HEK293 (cell line): Measurements from ENCODE around the gene CADPS2.

Experiments used
- CTCF ChIA-PET: fragments of 350-600 bp; formaldehyde crosslinking; extraction: SDS; loops from one replicate; lab custom pipeline; 2021; ENCODE audit warnings: antibody characterized with exemption; lab: Yijun Ruan, JAX
- POLR2A ChIA-PET: fragments of 300-600 bp; formaldehyde crosslinking; extraction: SDS; loops from one replicate; lab custom pipeline; 2020; ENCODE audit warnings: antibody characterized with exemption, inconsistent platforms; lab: Yijun Ruan, JAX
- H3K27ac ChIP-seq: fragments of 200-500 bp; sonication (Bioruptor generic); 2 replicates; pipeline ENCODE4 v1.5.1; 2014; ENCODE audit warnings: low read depth, low read length, control low read depth, inconsistent platforms; ENCODE audit errors: extremely low read depth
- H3K36me3 ChIP-seq, 2 experiments: fragments of 200-500 bp in 1 of 2; sonication (Bioruptor generic) in 1 of 2; 1 replicate in 1 of 2; 2 replicates in 1 of 2; pipeline ENCODE4 v1.5.1; 2014 to 2017; ENCODE audit warnings: inconsistent platforms in 2 of 2, low read length in 2 of 2; ENCODE audit not compliant: control insufficient read depth in 2 of 2, insufficient read depth in 1 of 2
- H3K4me1 ChIP-seq: fragments of 200-500 bp; sonication (Bioruptor generic); 2 replicates; pipeline ENCODE4 v1.5.1; 2014; ENCODE audit warnings: mild to moderate bottlenecking, low read length, inconsistent platforms; ENCODE audit not compliant: control insufficient read depth, insufficient read depth
- H3K4me3 ChIP-seq: 2 replicates; pipeline ENCODE4 v1.5.1; 2011; ENCODE audit warnings: low read depth, mild to moderate bottlenecking, control low read depth, low read length, moderate library complexity
- H3K9me3 ChIP-seq: fragments of 200-500 bp; sonication (Bioruptor generic); 2 replicates; pipeline ENCODE4 v1.5.1; 2014; ENCODE audit warnings: low read depth, low read length, inconsistent platforms; ENCODE audit not compliant: control insufficient read depth, insufficient read depth
- GLIS2 ChIP-seq: fragments of 450-650 bp; formaldehyde crosslinking; IDR thresholded peaks from 2 replicates; pipeline ENCODE4 v1.5.1; 2016; ENCODE audit warnings: missing biosample characterization, missing genetic modification characterization
- MEIS1 ChIP-seq: sonication (generic); formaldehyde crosslinking; IDR thresholded peaks from 2 replicates; pipeline ENCODE4 v1.8.1; 2022; ENCODE audit warnings: missing genetic modification reagents, mild to moderate bottlenecking, borderline replicate concordance
- REPIN1 ChIP-seq: fragments of 450-650 bp; formaldehyde crosslinking; IDR thresholded peaks from 2 replicates; pipeline ENCODE4 v1.5.1; 2017; ENCODE audit warnings: missing biosample characterization, missing genetic modification characterization, low read depth
- ZFP3 ChIP-seq: fragments of 450-650 bp; formaldehyde crosslinking; IDR thresholded peaks from 2 replicates; pipeline ENCODE4 v1.5.1; 2016; ENCODE audit warnings: low read depth, missing biosample characterization, missing genetic modification characterization
- ZNF112 ChIP-seq: fragments of 450-650 bp; formaldehyde crosslinking; IDR thresholded peaks from 2 replicates; pipeline ENCODE4 v1.5.0; 2017; ENCODE audit warnings: missing biosample characterization, missing genetic modification characterization
- ZNF146 ChIP-seq: fragments of 450-650 bp; formaldehyde crosslinking; IDR thresholded peaks from 2 replicates; pipeline ENCODE4 v1.5.1; 2016; ENCODE audit warnings: missing biosample characterization, missing genetic modification characterization
- ZNF548 ChIP-seq: fragments of 450-650 bp; formaldehyde crosslinking; IDR thresholded peaks from 2 replicates; pipeline ENCODE4 v1.5.1; 2016; ENCODE audit warnings: missing biosample characterization, missing genetic modification characterization
- ZNF549 ChIP-seq: fragments of 450-650 bp; IDR thresholded peaks from 2 replicates; pipeline ENCODE4 v1.5.1; 2018; ENCODE audit warnings: missing biosample characterization, missing genetic modification characterization, mild to moderate bottlenecking, inconsistent platforms, moderate library complexity
- ZNF558 ChIP-seq: fragments of 450-650 bp; formaldehyde crosslinking; IDR thresholded peaks from 2 replicates; pipeline ENCODE4 v1.5.1; 2016; ENCODE audit warnings: missing biosample characterization, missing genetic modification characterization
- ZNF561 ChIP-seq: fragments of 450-650 bp; IDR thresholded peaks from 2 replicates; pipeline ENCODE4 v1.5.1; 2018; ENCODE audit warnings: missing biosample characterization, missing genetic modification characterization, borderline replicate concordance
- ZNF624 ChIP-seq: fragments of 450-650 bp; formaldehyde crosslinking; IDR thresholded peaks from 2 replicates; pipeline ENCODE4 v1.5.1; 2017; ENCODE audit warnings: missing biosample characterization, missing genetic modification characterization
- ZNF654 ChIP-seq: fragments of 450-650 bp; formaldehyde crosslinking; IDR thresholded peaks from 2 replicates; pipeline ENCODE4 v1.5.1; 2016; ENCODE audit warnings: low read depth, missing biosample characterization, missing genetic modification characterization
- ZNF776 ChIP-seq: fragments of 450-650 bp; formaldehyde crosslinking; IDR thresholded peaks from 2 replicates; pipeline ENCODE4 v1.5.0; 2017; ENCODE audit warnings: missing biosample characterization, missing genetic modification characterization, borderline replicate concordance
- ZNF785 ChIP-seq: fragments of 450-650 bp; formaldehyde crosslinking; IDR thresholded peaks from 2 replicates; pipeline ENCODE4 v1.5.1; 2016; ENCODE audit warnings: missing biosample characterization, missing genetic modification characterization
- ZNF792 ChIP-seq: fragments of 450-650 bp; formaldehyde crosslinking; IDR thresholded peaks from 2 replicates; pipeline ENCODE4 v1.5.1; 2016; ENCODE audit warnings: missing biosample characterization, missing genetic modification characterization
- TF ChIP-seq, protein P1 (sequence below): fragments of 450-650 bp; formaldehyde crosslinking; IDR thresholded peaks from 2 replicates; pipeline ENCODE4 v1.5.0; 2017; ENCODE audit warnings: missing biosample characterization, missing genetic modification characterization, borderline replicate concordance
- TF ChIP-seq, protein P2 (sequence below): fragments of 450-650 bp; formaldehyde crosslinking; IDR thresholded peaks from 2 replicates; pipeline ENCODE4 v1.5.1; 2016; ENCODE audit warnings: missing biosample characterization, missing genetic modification characterization
- TF ChIP-seq, protein P3 (sequence below): fragments of 450-650 bp; formaldehyde crosslinking; IDR thresholded peaks from 2 replicates; pipeline ENCODE4 v1.5.1; 2016; ENCODE audit warnings: missing biosample characterization, missing genetic modification characterization
- TF ChIP-seq, protein P4 (sequence below): fragments of 450-650 bp; formaldehyde crosslinking; conservative IDR thresholded peaks from 2 replicates; pipeline ENCODE4 v1.5.1; 2016; ENCODE audit warnings: low read depth, missing biosample characterization, missing genetic modification characterization
- TF ChIP-seq, protein P5 (sequence below): fragments of 450-650 bp; formaldehyde crosslinking; conservative IDR thresholded peaks from 2 replicates; pipeline ENCODE4 v1.5.1; 2016; ENCODE audit warnings: low read depth, missing biosample characterization, missing genetic modification characterization

CADPS2 gene

DNA sequence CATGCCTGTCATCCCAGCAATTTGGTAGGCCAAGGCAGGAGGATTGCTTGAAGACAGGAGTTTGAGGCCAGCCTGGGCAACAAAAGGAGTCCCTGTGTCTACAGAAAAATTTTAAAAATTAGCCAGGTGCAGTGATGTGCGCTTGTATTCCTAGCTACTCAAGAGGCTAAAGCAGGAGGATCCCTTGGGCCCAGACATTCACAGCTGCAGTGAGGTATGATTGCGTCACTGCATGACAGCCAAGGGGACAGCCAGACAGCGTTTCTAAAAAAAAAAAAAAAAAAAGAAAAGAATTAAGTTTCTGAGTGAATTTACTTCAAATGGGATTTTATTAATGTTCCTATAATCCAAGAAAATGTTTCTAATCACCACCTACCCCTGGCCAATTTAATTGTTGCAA, 96.1 kb downstream of the CADPS2 start:
- no peaks in the 10 kb centered on the region for H3K36me3 ChIP-seq
- CTCF ChIA-PET, result interaction anchor here (0.5 to 2.0 kb wide), 2 partner anchors 13 to 93 kb away, joined by 4 to 8 read pairs; no protein-coding TSS in a partner anchor
- no peak overlapping the region for H3K27ac ChIP-seq

DNA sequence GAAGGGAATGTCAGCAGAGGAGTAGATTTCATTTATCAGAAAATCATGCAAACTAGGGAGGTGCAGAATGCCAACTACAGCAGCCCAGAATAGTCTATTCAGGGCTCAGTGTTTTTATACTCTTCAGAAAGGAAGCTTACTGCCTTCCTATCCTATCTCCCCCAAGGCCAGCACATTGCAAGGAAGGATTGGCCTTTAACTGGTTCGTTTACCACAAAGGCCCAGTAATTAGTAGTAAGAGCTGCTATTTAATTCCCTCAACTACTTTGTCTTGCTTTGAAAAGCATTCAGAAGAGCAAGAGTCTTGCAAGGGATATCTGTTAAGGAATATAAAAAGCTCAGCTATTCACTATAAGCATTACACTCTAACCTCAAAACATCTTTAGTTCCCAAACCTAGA, 97.1 kb downstream of the CADPS2 start:
- CTCF ChIA-PET, result no interaction called here
- H3K27ac ChIP-seq, result no peak overlapping the region
- POLR2A ChIA-PET, result no interaction called here
- no peaks in the 10 kb centered on the region for H3K9me3 ChIP-seq
- no peak overlapping the region for H3K4me3 ChIP-seq
- H3K36me3 ChIP-seq, result no peaks in the 10 kb centered on the region
- H3K4me1 ChIP-seq, result peaks cover 6% of the 10 kb centered on the region
- TF ChIP-seq ZFP3 (tag by site-specific recombination) (no peak), ZNF548 (no peak), REPIN1 (tag by site-specific recombination) (no peak), ZNF776 (tag by site-specific recombination) (no peak), MEIS1 (CRISPR knock-in tag) (no peak), ZNF792 (tag by site-specific recombination) (no peak)
- TF ChIP-seq, protein P1, sequence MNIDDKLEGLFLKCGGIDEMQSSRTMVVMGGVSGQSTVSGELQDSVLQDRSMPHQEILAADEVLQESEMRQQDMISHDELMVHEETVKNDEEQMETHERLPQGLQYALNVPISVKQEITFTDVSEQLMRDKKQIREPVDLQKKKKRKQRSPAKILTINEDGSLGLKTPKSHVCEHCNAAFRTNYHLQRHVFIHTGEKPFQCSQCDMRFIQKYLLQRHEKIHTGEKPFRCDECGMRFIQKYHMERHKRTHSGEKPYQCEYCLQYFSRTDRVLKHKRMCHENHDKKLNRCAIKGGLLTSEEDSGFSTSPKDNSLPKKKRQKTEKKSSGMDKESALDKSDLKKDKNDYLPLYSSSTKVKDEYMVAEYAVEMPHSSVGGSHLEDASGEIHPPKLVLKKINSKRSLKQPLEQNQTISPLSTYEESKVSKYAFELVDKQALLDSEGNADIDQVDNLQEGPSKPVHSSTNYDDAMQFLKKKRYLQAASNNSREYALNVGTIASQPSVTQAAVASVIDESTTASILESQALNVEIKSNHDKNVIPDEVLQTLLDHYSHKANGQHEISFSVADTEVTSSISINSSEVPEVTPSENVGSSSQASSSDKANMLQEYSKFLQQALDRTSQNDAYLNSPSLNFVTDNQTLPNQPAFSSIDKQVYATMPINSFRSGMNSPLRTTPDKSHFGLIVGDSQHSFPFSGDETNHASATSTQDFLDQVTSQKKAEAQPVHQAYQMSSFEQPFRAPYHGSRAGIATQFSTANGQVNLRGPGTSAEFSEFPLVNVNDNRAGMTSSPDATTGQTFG (tag by site-specific recombination), result no peak
- TF ChIP-seq, protein P2, sequence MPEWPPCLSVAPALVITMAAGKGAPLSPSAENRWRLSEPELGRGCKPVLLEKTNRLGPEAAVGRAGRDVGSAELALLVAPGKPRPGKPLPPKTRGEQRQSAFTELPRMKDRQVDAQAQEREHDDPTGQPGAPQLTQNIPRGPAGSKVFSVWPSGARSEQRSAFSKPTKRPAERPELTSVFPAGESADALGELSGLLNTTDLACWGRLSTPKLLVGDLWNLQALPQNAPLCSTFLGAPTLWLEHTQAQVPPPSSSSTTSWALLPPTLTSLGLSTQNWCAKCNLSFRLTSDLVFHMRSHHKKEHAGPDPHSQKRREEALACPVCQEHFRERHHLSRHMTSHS (tag by site-specific recombination), result no peak
- TF ChIP-seq, protein P3, sequence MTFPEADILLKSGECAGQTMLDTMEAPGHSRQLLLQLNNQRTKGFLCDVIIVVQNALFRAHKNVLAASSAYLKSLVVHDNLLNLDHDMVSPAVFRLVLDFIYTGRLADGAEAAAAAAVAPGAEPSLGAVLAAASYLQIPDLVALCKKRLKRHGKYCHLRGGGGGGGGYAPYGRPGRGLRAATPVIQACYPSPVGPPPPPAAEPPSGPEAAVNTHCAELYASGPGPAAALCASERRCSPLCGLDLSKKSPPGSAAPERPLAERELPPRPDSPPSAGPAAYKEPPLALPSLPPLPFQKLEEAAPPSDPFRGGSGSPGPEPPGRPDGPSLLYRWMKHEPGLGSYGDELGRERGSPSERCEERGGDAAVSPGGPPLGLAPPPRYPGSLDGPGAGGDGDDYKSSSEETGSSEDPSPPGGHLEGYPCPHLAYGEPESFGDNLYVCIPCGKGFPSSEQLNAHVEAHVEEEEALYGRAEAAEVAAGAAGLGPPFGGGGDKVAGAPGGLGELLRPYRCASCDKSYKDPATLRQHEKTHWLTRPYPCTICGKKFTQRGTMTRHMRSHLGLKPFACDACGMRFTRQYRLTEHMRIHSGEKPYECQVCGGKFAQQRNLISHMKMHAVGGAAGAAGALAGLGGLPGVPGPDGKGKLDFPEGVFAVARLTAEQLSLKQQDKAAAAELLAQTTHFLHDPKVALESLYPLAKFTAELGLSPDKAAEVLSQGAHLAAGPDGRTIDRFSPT (tag by site-specific recombination), result no peak

More for the DNA sequence above, 96.1 kb downstream of the CADPS2 start:
- peaks cover 6% of the 10 kb centered on the region for H3K4me1 ChIP-seq
- POLR2A ChIA-PET, result no interaction called here
- H3K9me3 ChIP-seq, result no peaks in the 10 kb centered on the region
- TF ChIP-seq ZNF561 (tag by site-specific recombination) (no peak), ZNF785 (tag by site-specific recombination) (no peak), ZNF112 (tag by site-specific recombination) (no peak), ZNF654 (tag by site-specific recombination) (no peak), ZNF549 (tag by site-specific recombination) (no peak), ZNF146 (tag by site-specific recombination) (no peak), ZNF558 (no peak), GLIS2 (tag by site-specific recombination) (no peak), ZNF624 (tag by site-specific recombination) (no peak)
- TF ChIP-seq, protein P4, sequence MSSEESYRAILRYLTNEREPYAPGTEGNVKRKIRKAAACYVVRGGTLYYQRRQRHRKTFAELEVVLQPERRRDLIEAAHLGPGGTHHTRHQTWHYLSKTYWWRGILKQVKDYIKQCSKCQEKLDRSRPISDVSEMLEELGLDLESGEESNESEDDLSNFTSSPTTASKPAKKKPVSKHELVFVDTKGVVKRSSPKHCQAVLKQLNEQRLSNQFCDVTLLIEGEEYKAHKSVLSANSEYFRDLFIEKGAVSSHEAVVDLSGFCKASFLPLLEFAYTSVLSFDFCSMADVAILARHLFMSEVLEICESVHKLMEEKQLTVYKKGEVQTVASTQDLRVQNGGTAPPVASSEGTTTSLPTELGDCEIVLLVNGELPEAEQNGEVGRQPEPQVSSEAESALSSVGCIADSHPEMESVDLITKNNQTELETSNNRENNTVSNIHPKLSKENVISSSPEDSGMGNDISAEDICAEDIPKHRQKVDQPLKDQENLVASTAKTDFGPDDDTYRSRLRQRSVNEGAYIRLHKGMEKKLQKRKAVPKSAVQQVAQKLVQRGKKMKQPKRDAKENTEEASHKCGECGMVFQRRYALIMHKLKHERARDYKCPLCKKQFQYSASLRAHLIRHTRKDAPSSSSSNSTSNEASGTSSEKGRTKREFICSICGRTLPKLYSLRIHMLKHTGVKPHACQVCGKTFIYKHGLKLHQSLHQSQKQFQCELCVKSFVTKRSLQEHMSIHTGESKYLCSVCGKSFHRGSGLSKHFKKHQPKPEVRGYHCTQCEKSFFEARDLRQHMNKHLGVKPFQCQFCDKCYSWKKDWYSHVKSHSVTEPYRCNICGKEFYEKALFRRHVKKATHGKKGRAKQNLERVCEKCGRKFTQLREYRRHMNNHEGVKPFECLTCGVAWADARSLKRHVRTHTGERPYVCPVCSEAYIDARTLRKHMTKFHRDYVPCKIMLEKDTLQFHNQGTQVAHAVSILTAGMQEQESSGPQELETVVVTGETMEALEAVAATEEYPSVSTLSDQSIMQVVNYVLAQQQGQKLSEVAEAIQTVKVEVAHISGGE (tag by site-specific recombination), result no peak
- TF ChIP-seq, protein P5, sequence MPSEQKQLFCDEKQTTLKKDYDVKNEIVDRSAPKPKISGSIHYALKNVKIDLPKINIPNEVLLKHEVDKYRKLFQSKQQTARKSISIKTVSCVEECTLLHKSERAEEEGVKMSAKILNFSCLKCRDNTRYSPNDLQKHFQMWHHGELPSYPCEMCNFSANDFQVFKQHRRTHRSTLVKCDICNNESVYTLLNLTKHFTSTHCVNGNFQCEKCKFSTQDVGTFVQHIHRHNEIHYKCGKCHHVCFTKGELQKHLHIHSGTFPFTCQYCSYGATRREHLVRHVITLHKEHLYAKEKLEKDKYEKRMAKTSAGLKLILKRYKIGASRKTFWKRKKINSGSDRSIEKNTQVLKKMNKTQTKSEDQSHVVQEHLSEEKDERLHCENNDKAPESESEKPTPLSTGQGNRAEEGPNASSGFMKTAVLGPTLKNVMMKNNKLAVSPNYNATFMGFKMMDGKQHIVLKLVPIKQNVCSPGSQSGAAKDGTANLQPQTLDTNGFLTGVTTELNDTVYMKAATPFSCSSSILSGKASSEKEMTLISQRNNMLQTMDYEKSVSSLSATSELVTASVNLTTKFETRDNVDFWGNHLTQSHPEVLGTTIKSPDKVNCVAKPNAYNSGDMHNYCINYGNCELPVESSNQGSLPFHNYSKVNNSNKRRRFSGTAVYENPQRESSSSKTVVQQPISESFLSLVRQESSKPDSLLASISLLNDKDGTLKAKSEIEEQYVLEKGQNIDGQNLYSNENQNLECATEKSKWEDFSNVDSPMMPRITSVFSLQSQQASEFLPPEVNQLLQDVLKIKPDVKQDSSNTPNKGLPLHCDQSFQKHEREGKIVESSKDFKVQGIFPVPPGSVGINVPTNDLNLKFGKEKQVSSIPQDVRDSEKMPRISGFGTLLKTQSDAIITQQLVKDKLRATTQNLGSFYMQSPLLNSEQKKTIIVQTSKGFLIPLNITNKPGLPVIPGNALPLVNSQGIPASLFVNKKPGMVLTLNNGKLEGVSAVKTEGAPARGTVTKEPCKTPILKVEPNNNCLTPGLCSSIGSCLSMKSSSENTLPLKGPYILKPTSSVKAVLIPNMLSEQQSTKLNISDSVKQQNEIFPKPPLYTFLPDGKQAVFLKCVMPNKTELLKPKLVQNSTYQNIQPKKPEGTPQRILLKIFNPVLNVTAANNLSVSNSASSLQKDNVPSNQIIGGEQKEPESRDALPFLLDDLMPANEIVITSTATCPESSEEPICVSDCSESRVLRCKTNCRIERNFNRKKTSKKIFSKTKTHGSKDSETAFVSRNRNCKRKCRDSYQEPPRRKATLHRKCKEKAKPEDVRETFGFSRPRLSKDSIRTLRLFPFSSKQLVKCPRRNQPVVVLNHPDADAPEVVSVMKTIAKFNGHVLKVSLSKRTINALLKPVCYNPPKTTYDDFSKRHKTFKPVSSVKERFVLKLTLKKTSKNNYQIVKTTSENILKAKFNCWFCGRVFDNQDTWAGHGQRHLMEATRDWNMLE (tag by site-specific recombination), result no peak
- TF ChIP-seq, all 188 proteins: peak for 0
- H3K4me3 ChIP-seq, result no peak overlapping the region
